Stimulated activated CD8-positive, alpha-beta memory T cell treated with anti-CD3 and anti-CD28 coated beads, Interleukin-4, amount 100 ng/mL, for 1 hour (primary cell): ENCODE results near the gene MFAP4.
"Not testable (repeated sequence)": the region's sequence is repeated elsewhere in the genome, so short reads cannot be mapped to it uniquely, and the experiment has no call there.

Experiments
- DNase-seq, 2 donors: peaks; one replicate each; pipeline ENCODE4 v3.0.0-alpha.2; 2020; ENCODE audit warnings: low read depth in 2 of 2, low spot score in 1 of 2

The MFAP4 gene

GRCh38 chr17:19354748-19355147 is 32.2 kb downstream of the MFAP4 start:
- no peak for DNase-seq

- DNase-seq: not testable (repeated sequence)
Measured at GRCh38 chr17:19353401-19353800, 33.6 kb downstream of the MFAP4 start.

GRCh38 chr17:19348806-19349205 is 38.2 kb downstream of the MFAP4 start:
- no peak for DNase-seq

GRCh38 chr17:19348081-19348650 is 38.8 kb downstream of the MFAP4 start:
- DNase-seq: no peak

GRCh38 chr17:19347323-19348080 is 39.5 kb downstream of the MFAP4 start:
- no peak for DNase-seq

GRCh38 chr17:19346351-19347255 is 40.4 kb downstream of the MFAP4 start:
- DNase-seq: no peak

GRCh38 chr17:19345486-19346350 is 41.3 kb downstream of the MFAP4 start:
- no peak for DNase-seq

- DNase-seq: no peak
Measured at GRCh38 chr17:19345067-19345460, 41.9 kb downstream of the MFAP4 start.

GRCh38 chr17:19344311-19345066 is 42.5 kb downstream of the MFAP4 start:
- no peak for DNase-seq

- no peak for DNase-seq
Measured at GRCh38 chr17:19343671-19344151, 43.3 kb downstream of the MFAP4 start.

GRCh38 chr17:19343256-19343630 is 43.7 kb downstream of the MFAP4 start:
- DNase-seq: no peak

- DNase-seq: no peak
Measured at GRCh38 chr17:19342611-19343255, 44.3 kb downstream of the MFAP4 start.

- DNase-seq: no peak
Measured at GRCh38 chr17:19341641-19342610, 45.1 kb downstream of the MFAP4 start.

GRCh38 chr17:19341211-19341631 is 45.8 kb downstream of the MFAP4 start:
- DNase-seq: no peak

GRCh38 chr17:19339341-19339815 is 47.6 kb downstream of the MFAP4 start:
- DNase-seq: no peak

GRCh38 chr17:19338031-19338990 is 48.7 kb downstream of the MFAP4 start:
- peak in 1 of 2 donors; percentile 34 for DNase-seq

- no peak for DNase-seq
Measured at GRCh38 chr17:19337712-19338023, 49.3 kb downstream of the MFAP4 start.
